Fibroblast of skin of abdomen (primary cell): Measurements from ENCODE around the gene UVRAG.

Source experiments
- DNase-seq: peaks from one replicate; pipeline ENCODE4 v3.0.0-alpha.2; 2013

UVRAG gene

DNA sequence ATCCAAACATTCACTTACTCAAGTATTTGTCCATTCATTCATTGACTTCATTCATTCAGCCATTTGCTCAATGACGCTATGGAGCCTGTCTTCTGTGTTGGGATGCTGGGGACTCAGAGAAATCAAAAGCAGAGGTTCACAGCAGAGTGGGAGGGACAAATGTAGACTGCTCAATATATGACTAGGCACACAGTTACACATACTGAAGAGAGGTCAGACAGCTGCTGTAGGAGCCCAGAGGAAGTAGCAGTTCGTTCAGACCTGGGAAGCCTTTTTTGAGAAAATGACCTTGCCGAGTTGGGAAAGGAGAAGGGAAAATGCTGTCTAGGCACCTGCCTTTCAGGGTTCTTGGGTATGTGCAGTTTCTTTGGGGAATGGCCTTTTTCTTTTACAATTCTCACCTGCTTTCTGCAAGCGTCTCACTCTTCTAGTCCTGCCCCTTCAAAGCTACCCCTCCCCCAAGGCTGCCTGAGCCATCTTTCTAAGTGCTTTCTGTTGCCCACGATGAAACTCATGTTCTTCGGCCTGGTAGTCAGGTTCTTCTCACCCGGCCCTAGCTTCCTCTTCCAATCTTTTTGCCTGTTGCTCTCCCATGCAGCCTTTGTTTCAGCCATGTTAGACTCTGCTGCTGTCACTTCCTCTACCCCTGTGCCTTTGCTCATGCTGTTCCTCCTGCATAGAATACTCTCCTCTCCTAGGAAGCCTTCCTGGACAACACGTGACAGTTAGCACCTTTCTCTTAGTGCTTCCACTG, 4.2 kb upstream of the UVRAG start:
- DNase-seq = no peak

DNA sequence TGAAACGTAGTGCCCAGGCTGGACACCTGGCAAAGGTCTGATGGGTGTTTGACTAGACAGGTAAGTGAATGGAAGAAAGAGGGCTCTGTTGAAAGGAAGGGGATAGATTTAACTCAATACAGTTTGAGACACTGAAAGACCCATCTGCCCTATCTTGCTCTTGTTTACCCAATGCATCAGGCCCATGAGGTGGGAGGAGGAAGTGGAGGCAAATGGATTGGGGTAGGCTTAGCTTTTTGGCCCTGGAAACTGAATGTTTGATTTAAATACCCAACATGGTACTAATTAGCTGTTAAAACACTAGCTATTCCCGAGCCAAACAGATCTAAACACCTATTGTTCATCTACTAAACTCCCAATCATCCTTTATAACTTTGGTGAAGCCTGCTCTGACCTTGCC, 3.5 kb upstream of the UVRAG start:
- DNase-seq = no peak

DNA sequence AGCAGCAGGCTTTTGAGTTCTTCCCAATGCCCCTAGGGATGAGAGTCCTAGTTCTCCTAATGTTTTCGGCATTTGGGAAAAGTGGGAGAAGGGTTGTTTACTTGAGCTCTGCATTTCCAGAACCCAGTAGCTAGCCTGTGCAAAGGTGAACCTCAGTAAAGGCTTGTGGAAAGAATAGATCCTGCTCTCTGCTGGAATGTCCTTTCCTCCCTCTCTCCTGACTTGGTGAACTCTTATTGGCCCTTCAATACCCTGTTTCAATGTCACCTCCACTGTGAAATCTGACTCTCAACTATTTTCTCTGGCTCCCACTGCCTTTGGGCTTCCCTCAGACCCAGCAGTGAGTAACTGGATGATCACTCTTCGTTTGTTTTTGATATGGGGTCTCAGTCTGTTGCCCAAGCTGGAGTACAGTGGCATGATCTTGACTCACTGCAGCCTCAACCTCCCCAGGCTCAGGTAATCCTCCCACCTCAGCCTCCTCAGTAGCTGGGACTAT, 2.4 kb upstream of the UVRAG start:
- DNase-seq = no peak

DNA sequence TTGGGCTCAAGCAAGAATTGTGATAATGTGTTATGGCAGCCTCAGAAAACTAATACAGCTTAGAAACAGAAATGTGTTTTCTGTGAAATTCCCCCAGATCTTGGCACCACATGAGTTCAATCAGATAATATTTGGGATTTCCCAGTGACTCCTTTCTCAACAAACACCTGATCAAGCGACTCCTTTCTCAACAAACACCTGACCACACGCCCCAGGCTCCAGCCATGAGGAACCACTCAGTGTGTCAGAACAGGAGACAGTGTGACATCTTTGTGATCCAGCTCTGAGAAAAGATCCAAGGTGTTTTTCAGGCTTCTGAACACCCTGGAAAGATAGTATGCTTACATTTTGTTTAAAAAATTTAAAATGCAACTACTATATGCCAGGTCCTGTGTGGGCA, 1.9 kb upstream of the UVRAG start:
- no peak for DNase-seq

DNA sequence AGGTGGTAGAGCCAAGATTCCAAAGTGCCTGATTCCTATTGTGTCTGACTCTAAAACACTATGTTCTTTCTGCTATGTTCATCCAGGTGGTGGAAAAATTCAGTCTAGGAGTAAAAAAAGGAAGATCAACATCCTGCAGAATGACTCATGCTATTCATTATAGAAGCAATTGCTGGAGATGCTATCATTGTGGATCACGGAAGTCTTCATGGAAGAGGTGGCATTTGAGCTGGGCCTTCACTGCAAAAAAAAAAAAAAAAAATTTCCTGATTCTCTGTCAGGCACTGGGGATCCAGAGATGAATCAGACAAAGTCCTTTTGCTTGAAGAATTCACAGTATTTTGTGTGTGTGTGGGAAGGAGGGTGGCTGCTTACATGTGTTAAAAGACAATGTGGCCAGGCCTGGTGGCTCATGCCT, 1.4 kb upstream of the UVRAG start:
- DNase-seq = peak; percentile 9

DNA sequence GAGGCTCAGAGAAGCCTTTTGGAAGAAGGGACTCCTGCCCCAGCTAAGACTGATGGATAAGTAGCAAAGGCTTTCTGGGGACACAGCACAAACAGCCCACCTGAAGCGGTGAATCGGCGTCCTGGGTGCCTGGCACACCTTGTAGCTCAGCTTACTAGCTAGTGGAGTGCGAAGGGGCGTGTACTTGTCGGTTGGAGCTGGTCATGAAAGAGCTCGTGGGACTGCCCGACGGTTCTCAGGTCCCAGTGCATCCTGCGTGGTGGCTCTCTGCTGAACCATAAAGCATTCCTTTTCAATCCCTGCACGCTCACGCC, 690 bp upstream of the UVRAG start:
- DNase-seq = no peak

DNA sequence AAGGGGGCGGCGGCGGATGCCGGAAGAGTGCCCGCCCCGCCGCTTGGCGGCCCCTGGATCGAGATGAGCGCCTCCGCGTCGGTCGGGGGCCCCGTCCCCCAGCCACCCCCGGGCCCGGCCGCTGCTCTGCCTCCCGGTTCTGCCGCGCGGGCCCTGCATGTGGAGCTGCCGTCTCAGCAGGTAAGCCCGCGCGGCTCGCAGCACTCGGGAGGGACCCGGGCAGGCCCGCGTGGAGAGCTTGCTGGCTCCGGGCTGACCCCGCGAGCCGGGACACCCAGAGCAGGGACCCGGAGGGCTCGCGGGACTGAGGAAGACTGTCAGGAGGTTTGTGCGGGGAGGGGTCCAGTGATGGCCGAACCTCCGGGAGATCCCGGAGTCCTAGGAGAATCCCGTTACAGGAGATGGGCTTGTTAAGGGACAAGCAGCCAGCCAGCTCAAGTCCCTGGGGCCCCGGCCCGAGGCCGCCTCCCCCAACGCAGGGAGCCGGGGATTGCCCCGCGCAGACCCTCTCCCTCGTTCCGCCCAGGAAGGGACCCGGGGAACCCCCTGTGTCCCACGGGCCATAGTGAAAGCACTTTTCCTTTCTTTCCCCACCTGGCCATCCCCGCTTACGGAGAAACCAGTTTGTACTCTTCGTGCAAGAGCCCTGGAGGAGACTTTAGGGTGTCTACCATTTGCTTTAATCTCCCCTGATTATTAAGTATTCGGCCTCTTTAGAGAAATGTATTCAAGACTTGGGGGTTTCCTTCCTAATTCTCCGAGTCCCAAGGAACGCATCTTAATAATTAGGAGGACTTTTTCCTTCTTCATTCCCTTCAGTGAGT, 547 bp downstream of the UVRAG start:
- peak; percentile 26 for DNase-seq

DNA sequence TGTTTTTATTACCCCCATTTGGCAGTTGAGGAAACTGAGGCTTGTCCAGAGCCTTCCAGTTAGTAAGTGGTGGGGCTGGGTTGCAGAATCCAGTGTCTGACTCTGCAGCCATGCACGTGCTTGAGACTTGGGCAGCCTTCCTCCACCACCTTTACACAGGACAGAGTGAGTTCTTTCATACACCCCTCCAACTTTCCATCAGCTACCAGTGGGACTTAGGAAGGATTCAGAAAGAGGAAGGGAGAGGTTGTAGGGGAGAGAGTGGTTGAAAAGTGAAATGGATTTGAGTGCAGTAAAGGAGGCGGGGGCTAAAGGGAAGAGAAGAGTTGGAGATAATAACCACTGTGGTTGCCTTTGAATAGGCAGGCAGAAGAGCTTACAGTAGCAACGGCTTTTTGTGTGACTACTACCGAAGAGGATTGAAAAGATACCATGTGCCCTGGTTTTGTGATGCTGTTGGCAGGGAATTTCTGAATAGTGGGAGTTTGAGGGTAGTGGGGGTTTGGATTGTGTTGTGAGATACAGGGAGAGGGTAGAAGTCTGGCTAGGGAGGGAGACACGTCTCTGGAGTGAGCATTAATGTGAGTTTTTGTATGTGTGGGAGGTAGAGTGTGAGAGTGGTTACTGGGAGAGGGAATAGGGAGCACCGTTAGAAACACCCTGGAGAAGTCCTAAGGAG, 1.7 kb downstream of the UVRAG start:
- no peak for DNase-seq

DNA sequence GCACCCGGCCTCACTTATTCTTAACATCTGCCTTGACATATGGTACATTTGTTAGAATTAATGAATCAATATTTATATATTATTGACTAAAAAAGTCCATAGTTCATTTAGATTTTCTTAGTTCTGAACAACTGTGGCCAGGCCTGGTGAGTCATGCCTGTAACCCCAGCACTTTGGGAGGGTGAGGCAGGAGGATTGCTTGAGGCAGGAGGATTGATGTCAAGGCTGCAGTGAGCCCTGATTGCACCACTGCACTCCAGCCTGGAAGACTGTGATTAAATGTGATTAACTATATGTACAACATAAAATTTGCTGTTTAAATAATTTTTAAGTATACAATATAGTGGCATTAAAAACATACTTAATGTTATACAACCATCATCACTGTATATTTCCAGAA, 5.6 kb downstream of the UVRAG start:
- DNase-seq = peak; percentile 24

DNA sequence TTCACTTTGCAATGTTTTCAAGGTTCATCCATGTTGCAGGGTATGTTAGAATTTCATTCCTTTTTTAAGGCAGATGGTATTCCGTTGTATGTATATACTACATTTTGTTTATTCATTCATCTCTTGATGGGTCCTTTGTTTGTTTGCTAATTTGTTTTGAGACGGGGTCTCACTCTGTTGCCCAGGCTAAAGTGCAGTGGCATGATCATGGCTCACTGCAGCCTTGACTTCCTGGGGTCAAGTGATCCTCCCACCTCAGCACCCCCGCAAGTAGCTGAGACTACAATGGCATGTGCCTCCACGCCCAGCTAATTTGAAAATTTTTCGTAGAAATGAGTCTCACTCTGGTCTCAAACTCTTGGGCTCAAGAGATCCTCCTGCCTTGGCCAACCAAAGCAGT, 6.2 kb downstream of the UVRAG start:
- no peak for DNase-seq

DNA sequence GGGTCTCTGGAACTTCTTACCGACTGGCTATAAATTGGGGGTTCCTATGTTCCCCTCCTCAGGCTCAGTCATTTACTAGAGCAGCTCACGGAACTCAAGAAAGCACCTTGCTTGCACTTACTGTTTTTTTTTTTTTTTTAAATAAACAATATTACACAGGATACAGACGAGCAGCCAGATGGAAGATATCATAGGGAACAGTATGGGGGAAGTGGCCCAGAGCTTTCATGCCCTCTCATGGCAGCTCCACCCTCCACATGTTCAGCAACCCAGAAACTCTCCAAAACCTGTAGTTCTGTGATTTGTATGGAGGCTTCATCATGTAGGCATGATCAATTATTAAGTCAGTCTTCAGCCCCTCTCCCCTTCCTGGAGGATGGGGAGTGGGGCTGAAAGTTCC, 7.5 kb downstream of the UVRAG start:
- DNase-seq = no peak

DNA sequence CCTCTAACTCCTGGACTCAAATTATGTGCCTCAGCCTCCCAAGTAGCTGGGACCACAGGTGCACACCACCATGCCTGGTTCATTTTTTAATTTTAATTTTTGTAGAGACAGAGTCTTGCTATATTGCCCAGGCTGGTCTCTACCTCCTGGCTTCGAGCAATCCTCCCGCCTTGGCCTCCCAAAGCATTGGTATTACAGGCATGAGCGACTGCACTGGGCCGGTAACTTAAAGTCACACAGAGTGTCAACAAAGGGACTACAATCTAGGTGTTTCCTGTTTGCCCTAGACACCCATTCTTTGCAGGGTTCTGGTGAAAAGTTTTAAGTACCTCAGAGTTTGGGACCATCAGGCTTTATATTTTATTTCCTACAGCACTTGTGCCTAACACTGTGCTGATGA, 8.4 kb downstream of the UVRAG start:
- DNase-seq = no peak

DNA sequence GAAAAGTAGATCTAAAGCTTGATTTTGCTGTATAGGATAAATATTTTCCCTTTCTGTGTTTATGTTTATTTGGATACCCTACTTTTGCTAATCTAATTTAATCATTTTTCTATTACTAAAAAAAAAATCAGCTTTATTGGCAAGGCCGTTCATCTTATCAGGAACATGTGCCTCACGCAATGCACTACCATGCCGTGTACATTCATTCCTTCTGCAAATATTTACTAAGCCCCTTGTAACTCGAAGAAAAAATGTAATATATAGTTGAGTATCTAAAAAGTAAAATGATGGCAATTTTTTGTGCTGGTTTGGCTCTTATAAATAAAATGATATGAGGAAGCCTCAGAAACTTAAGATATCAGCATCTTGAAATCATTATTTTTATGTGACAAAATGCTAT, 8.9 kb downstream of the UVRAG start:
- no peak for DNase-seq

DNA sequence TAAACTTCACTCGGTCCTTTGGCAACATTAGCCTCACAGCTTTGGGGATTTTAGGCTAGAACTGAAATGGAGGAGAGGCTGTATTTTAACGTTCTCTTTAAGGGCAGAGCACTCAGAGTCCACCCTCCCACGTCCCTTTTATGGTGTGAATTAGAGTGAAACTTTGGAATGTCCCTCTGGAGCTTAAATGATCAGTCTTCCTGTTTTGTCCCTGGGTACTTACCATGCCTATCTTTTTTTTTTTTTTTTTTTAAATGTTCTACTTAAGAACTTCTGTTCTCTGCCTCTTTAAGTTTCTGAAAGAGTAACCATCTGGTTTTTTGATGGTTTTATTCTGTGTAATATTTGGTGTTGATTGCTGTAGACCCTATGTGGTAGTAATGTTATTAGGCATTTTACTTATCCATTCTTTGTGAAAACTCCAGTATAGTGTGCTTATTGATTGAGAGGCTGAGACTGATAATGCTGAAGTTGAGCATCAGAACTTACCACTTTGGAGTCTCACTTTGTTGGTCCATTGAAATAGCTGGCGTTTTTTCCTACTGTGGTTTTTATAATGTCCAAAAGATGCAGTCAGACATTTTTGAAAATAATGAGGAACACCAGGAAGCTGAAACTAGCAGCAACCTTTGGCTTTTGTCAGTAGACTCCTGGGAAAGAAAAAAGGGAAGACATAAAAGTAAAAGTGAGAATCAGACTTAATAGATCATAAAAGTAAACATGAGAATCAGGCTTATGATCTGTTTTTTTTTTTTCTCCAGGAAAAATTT, 11.6 kb downstream of the UVRAG start:
- peak; percentile 36 for DNase-seq

DNA sequence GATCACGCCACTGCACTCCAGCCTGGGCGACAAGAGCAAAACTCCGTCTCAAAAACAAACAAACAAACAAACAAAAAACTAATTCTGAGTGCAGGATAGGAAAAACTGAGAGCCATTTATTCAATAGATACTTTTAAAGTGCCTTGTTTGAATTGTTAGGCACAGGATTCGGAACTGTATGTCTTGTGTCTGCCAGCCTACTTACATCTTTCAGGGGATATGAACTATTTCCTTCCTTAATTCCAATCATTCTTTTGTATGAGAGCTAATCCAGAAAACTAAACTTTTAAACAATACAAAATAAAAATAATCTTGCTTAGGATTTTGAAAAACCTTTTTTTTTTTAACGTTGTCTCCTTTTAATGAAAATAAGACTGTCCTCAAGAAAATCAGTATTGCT, 12.6 kb downstream of the UVRAG start:
- DNase-seq = no peak

DNA sequence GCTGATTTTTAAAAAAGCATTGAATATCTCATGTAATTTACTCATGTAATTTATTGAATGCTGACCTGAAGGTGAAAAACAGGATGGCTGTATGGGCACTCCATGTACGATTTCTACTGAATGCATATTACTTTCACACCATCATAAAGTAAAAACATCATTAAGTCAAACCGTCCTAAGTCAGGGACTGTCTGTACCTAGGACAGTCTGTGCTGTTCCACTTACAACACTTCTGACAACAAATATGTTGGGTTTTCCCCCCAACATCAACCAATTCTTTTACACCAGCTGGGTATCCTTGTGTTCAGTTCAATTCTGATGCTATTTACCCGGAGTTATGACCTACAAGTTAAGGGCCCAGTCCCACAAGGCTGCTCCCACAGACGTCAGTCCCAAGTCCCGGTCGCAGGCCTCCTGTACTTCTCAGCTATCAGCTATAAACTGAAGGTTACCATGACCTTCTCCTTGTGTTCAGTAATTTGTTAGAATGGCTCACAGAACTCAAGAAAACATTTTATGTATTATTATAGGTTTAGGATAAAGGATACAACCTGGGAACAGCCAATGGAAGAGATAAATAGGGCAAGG, 17.0 kb downstream of the UVRAG start:
- no peak for DNase-seq

DNA sequence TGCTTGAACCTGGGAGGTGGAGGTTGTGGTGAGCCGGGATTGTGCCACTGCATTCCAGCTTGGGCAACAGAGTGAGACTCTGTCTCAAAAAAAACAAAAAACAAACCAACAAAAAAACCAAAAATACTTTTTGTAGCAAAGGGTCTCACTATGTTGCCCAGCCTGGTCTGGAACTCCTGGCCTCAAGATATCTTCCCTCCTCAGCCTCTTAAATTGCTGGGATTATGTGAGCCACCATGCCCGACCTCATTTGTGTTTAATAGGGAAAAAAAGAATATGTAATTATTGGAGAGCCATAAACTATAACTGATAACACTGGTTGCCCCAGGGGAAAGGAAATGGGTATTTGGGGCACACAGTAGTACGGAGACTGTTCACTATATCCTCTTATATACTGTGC, 19.7 kb downstream of the UVRAG start:
- DNase-seq = no peak

DNA sequence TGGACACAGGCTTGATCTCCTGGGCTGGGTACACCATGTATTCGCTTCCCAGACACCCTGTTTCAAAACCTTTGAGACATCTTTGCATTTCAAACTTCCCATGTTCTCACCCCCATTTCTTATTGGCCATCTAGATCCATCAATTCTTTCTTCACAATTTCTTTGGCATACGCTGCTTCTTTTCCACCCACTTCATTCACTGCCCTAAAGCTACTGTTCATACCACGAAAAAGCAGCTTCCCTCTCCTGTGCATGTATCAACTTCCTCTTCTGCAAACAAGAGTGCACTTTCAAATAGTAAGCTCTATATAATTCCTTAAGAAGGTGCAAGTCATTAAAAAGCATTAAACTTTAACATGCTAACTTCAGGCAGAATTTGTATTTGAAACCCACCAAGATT, 21.4 kb downstream of the UVRAG start:
- no peak for DNase-seq

DNA sequence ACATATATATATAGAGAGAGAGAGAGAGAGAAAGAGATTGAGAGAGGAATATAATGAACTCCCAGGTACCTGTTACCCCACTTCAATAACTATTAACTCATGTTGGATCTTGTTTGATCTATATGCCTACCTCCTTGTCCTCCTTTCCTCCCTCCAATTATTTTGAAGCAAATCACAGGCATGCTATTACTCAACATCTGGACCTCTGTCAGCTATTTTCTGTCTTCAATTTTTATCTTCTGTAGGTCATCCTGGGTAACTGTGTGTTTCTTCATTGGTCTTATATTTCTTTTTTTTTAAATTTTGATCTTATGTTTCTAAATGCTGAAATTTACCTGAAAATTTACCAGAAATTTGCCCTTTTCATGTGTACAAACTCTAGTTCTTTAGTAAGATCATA, 24.8 kb downstream of the UVRAG start:
- DNase-seq = no peak

DNA sequence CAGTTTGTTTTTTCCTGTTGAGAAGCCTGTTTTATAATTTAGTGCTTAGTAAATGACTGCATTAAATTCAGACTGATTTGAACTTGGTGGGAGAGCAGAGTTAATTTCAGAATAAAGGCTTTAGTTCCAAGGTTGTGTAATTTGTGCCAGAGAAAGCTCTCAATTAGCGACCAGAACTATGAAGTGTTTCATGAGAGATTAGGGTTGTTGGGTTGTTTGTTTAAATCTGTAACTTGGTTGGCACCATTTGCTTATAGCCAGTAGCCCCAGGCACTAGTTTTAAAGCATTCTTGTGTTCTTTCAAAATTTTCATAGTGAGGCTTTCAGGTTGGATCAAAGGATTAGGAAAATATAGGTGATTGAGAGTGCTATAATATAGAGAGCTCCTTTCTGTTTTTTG, 25.5 kb downstream of the UVRAG start:
- no peak for DNase-seq

DNA sequence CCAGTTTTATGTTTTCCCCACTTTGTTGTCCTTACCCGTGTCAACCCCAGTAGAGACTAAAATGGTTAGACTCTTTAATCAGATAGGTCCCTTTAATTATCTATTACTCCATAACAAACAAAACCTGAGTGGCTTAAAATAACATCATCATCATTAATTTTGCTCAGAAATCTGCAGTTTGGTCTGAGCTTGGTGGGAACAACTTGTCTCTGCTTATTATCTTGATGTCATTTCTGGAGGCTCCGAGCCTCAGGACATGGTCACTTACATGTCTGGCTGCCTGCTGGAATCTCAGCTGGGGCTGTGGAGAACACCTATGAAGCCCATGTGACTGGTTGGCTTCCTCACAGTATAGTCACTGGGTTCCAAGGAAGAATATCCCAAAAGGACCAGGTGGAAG, 26.7 kb downstream of the UVRAG start:
- DNase-seq = no peak

DNA sequence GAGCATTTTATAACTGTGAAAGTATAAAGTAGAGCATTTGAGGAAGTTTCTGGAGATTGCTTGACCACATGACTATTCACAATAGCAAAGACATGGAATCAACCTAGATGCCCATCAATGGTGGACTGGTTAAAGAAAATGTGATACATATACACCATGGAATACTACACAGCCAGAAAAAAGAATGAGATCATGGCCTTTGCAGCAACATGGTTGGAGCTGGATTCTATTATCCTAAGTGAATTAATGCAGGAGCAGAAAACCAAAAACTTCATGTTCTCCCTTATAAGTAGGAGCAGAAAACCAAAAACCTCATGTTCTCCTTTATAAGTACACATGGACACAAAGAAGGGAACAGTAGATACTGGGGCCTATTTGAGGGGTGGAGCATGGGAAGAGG, 30.3 kb downstream of the UVRAG start:
- DNase-seq = no peak

DNA sequence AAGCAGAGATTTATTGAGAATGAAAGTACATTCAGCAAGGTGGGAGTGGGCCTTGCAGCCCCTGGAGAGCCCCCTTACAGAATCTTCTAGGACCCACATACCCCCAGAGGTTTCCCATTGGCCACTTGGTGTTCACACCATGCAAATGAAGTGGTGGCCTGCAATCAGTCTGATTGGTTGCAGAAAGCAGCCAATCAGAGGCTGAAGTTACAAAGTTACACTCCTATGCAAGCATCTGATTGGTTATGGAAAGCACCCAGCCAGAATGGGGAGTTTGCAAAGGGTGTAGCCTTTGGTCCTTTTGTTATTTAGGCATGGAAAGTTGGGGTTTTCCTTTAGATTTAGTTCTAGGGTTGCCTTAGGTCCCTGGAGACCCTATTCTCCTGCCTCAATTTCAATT, 34.9 kb downstream of the UVRAG start:
- DNase-seq = no peak
